Activated CD4-positive, alpha-beta T cell treated with anti-CD3 and anti-CD28 coated beads for 24 hours (primary cell): ENCODE measurements around the gene CELF1.
"Not testable (repeated sequence)": the region's sequence is repeated elsewhere in the genome, so short reads cannot be mapped to it uniquely, and the experiment has no call there.

Experiments
- DNase-seq, 2 donors: peaks; one replicate each; pipeline ENCODE4 v3.0.0-alpha.2; 2020; ENCODE audit warnings: low read depth in 2 of 2

CELF1 gene

GRCh38 chr11:47573321-47573720, 20.4 kb upstream of the CELF1 start:
- DNase-seq: no peak

DNA sequence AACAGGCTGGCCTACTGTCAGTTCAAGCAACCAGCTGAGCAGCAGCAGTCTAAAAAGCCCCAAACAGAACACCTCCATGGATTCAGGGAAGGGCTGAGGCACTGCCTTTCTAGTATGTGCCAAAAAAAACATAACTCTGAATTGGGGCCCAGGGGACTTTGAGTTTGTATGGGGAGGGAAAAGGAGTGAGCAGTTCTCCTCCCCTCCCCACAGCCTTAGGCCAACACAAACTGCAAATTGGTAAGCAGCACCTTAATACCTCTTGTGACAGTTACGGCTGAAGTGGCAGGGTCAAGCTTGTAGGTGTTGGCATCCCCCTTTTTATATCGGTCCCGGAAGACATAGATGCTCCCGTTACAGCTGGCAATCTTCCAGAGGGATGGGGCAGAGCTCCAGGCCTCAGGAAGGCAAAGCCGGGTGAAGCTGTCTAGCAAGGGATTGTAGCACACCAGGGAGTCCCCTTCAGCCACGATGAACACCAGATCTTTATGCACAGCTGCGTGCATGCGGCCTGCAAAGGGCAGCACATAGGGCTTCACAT, 19.9 kb upstream of the CELF1 start:
- DNase-seq: no peak

DNA sequence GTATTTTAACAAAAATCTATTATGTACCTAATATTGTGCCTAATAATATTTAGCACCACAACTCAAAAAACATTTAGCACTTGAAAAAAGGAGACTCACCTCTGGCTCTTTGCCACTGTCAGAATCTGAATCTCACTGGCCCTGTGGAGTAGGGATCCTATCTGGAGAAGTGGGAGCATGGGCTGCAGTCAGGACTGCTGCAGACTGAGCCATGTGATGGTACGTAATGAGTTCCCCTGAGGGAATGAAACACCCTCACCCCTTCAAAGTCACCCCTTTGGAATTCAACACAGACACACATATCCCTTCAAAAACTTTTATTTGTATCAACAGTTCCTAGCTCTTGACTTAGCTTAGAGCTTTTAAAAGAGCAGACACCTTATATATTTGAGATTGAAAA, 19.0 kb upstream of the CELF1 start:
- DNase-seq: no peak

DNA sequence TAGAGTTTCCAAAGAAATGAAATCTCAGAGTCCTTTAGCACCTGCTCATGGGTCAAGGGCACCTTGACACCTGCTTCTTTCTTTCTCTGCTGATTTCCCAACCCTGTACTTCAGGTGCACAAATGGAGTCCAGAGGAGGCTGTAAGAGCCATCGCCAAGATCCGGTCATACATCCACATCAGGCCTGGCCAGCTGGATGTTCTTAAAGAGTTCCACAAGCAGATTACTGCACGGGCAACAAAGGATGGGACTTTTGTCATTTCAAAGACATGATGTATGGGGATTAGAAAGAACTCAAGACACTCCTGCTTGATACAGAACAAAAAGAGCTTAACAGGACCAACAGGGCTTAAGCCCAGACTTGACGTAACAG, 18.4 kb upstream of the CELF1 start:
- DNase-seq: no peak

- DNase-seq: no peak
Measured at GRCh38 chr11:47570651-47571356, 17.9 kb upstream of the CELF1 start.

- DNase-seq: no peak
Measured at GRCh38 chr11:47569646-47570045, 16.7 kb upstream of the CELF1 start.

DNA sequence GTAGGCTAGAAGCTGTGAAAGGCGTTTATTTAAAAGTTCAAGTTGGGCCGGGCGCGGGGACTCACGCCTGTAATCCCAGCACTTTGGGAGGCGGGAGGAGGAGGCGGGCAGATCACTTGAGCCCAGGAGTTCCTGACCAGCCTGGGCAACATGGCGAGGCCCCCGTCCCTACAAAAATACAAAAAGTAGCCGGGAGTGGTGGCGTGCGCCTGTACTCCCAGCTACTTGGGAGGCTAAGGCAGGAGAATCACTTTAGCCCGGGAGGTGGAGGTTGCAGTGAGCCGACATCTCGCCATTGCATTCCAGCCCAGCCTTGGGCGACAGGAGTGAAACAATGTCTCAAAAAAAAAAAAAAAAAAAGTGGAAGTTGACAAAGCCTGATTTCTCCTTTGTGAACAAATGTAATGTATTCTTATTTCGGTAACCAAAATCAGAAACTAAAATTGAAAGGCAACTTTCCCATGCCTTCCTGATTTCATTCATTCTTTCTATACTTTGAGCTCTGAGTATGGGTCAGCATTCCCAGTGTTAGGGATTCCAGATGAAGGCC, 13.3 kb upstream of the CELF1 start:
- DNase-seq: no peak

DNA sequence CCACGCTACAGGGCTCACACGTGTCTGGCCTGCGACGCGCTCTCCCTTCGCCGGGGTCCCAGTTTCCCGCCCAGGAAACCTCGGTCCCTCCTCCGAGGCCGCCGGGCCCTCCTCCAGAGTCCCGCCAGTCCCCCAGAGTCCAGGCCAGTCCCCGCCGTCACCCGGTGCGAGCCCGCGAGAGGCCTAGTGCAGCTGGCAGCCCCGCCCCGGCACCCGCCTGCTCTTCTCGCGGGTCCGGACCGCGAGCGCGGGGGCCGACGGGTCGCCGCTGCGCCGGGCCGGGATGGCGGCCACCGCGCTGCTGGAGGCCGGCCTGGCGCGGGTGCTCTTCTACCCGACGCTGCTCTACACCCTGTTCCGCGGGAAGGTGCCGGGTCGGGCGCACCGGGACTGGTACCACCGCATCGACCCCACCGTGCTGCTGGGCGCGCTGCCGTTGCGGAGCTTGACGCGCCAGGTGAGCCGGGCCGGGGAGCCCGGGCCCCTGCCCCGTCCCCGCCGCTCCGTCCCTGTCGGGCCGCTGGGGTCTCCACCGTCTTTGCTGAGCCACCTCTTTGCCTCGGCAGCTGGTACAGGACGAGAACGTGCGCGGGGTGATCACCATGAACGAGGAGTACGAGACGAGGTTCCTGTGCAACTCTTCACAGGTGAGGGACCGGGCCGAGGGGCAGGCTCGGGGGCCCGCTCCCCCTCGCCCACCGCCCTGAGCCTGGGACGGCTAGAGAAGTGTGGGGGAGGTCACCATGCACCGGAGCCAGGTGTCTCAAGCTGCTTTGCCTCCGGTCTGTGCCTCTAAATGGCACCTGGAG, 12.6 kb upstream of the CELF1 start, which contains the start of gene PTPMT1:
TSS of gene PTPMT1 (plus strand) at position 260 of the 809 bp plus-strand sequence. CDS start at position 284, 24 bp downstream.
- peak; percentile 46 to 50 for DNase-seq

GRCh38 chr11:47564933-47565339, 12.0 kb upstream of the CELF1 start:
- no peak for DNase-seq

- not testable (repeated sequence) for DNase-seq
Measured at GRCh38 chr11:47564366-47564765, 11.4 kb upstream of the CELF1 start.

GRCh38 chr11:47562393-47562792, 9.5 kb upstream of the CELF1 start:
- not testable (repeated sequence) for DNase-seq

DNA sequence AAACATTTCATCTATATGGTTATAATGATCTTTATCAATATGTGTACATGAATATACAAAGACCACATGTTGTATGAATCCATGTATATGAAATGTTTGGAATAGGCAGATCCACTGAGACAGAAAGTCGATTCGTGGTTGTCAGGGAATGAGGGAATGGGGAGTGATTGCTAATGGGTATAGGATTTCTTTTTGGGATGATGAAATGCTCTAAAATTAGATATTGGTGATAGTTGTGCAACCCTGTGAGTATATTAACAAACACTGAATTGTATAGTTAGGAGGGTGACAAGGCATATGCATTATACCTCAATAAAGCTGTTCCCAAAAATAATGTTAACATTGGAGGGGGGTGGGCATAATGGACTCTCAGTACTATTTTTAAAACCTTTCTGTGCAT, 7.5 kb upstream of the CELF1 start:
- DNase-seq: no peak

GRCh38 chr11:47558695-47559094, 5.8 kb upstream of the CELF1 start:
- no peak for DNase-seq

DNA sequence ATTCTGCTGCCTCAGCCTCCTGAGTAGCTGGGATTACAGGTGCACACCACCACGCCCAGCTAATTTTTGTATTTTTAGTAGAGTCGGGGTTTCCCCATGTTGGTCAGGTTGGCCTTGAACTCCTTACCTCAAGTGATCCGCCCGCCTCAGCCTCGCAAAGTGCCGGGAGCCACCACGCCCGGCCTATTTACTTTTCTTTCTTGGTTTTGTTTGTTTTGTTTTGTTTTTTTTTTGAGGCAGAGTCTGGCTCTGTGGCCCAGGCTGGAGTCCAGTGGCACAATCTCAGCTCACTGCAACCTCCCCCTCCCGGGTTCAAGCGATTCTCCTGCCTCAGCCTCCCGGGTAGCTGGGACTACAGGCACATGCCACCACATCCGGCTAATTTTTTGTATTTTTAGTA, 4.1 kb upstream of the CELF1 start:
- not testable (repeated sequence) for DNase-seq

DNA sequence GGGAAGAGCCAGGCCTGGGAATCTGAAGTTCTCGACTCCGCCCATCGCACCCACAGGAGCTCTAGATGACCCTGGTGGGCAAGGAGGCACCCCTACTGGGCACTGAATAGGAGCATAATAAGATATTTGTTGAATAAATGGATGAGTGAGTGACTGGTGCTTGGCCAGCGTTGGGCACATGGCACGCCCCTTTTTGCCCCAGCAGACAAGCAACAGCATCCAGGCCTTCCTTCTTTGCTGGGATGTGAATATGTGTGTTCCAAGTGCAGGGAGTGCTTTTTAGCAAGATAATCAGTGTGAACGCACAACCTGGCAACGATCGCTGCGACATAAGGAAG, 443 bp upstream of the CELF1 start:
- DNase-seq: no peak

GRCh38 chr11:47552056-47552565, 821 bp downstream of the CELF1 start:
- DNase-seq: peak in 1 of 2 donors; percentile 15

DNA sequence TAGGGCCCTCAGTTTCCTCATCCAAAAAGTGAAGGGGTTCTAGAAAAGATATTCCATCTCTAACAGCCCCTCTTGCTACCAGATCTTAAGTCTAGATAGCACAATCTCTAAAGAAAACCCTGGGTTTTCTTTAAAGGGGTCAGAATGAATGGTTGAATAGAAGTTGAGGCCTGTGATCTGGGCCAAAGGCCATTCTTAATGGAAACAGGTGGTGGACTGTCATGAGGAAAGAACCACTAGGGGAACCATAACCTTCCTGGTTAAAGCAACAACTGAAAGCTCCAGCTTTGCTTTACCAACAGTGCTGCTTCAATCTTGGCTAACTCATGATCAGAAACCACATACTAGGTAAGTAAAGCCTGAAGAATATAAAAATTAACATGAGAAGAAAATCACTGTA, 1.8 kb downstream of the CELF1 start:
- no peak for DNase-seq

DNA sequence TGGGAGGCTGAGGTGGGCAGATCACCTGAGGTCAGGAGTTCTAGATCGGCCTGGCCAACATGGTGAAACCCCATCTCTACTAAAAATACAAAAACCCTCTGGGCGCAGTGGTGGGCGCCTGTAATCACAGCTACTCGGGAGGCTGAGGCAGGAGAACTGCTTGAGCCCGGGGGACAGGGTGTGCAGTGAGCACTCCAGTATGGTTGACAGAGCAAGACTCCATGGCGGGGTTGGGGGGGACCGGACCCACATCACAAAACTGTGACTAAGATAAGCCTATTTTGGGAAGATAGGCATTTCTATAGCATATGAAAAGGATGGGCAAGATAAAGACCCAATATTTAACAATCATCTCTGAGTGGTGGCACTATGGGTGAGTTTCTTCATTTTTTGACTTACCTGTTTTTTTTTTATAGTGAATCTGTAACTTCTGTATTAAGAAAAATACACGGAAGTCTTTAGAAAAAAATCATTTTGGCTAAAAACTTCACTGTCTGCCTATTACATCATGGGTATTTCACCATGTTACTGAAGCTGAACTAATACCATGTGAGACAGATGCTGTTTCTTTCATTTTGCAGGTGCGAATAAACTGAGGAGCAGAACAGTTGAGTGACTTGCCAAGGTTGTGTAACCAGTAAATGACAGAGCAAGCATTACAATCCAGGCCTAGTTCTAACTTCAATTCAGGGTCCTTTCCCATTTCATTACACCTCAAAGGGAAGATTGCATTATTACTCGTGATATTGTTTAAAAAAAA, 2.5 kb downstream of the CELF1 start:
- DNase-seq: no peak

GRCh38 chr11:47546274-47546673, 6.7 kb downstream of the CELF1 start:
- not testable (repeated sequence) for DNase-seq

GRCh38 chr11:47545298-47545697, 7.6 kb downstream of the CELF1 start:
- DNase-seq: no peak

DNA sequence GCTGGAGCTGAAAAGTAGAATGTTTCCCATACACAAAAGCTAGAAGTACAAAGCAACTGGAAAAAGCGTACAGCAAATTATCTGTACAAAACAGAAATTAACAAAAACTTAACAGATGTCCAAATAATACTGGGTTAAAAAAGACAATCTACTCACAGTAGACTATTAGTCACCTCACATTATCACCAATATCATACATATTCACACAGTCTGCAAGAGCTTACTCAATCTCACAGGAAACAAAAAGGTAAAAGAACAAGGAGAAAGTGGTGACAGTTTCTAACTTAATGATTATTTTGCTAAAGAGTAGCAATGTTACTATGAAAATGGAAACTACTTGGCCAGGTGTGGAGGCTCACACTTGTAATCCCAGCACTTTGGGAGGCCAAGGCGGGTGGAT, 11.9 kb downstream of the CELF1 start:
- no peak for DNase-seq

DNA sequence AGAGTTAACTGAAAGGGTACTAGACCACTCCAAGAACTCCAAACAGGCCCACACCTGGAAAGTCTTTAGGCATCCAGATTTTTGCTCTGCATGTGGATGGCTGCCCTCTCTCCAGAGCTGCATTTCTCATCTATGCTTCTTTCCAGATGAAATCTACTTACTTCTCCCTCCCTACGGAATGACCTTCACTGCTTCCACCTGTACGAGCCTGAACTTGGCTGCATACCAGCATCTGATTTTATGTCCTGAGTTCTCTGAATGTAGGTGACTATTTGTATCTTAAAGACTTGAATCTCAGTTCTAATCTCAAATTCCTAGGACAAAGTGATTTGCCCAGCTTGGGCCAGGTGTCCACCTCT, 13.3 kb downstream of the CELF1 start:
- DNase-seq: no peak
